A673 (cell line): ENCODE measurements around the gene FOXD4L6.
"Not testable (repeated sequence)": the region's sequence is repeated elsewhere in the genome, so short reads cannot be mapped to it uniquely, and the experiment has no call there.

Source experiments
- EZH2 ChIP-seq: fragments of 200-600 bp; sonication (generic); IDR thresholded peaks from 2 replicates; pipeline ENCODE4 v1.6.1; 2017; ENCODE audit warnings: borderline replicate concordance, low read depth, mild to moderate bottlenecking, mixed read lengths, antibody characterized with exemption, low read length; ENCODE audit not compliant: poor library complexity, severe bottlenecking
- TF ChIP-seq, protein P1 (sequence below): fragments of 300-800, 200-600 bp; sonication (generic); conservative IDR thresholded peaks from 2 replicates; pipeline ENCODE4 v1.5.1; 2017; ENCODE audit warnings: low read depth, mild to moderate bottlenecking, antibody characterized with exemption, low read length, moderate library complexity, mixed read lengths

DNA sequence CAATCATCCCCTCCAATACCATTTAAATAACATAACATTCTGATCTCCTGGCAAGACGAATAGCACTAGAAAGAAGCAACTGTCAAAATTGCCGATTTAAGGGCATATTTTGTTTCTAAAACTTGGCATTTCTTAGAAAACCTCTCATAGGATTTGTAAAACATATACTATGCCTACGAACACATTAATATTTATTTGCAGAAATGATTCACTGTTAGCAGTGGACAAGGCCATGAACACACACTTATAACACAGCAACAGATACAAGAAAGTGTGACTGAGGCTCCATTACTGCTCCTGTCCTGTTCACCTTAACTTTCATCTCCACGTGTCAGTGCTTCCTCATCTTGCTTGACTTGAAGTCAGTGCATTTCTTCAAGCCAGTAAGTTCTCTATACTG lies 46.1 kb downstream of the FOXD4L6 start:
- TF ChIP-seq EZH2, result not testable (repeated sequence)
- TF ChIP-seq, protein P1, sequence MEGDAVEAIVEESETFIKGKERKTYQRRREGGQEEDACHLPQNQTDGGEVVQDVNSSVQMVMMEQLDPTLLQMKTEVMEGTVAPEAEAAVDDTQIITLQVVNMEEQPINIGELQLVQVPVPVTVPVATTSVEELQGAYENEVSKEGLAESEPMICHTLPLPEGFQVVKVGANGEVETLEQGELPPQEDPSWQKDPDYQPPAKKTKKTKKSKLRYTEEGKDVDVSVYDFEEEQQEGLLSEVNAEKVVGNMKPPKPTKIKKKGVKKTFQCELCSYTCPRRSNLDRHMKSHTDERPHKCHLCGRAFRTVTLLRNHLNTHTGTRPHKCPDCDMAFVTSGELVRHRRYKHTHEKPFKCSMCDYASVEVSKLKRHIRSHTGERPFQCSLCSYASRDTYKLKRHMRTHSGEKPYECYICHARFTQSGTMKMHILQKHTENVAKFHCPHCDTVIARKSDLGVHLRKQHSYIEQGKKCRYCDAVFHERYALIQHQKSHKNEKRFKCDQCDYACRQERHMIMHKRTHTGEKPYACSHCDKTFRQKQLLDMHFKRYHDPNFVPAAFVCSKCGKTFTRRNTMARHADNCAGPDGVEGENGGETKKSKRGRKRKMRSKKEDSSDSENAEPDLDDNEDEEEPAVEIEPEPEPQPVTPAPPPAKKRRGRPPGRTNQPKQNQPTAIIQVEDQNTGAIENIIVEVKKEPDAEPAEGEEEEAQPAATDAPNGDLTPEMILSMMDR, result not testable (repeated sequence)
